ENCODE data around the gene GPR18.

GPR18 gene

DNA sequence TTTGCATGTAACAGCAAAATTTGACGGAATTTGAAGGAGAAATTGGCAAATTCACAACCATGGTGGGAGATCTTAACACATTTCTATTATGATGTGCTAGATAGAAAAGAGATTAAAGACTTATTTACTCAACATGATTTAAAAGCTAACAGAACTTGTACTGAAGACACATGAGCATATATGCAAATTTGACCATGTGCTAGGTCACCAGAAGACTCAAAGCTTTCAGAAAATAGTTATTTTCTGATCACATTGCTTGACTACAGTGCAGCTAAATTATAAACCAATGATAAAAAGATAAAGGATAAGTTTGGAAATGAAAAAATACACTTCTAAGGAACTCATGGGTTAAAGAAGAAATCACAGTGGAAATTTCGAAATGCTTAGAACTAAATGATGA is 39.9 kb upstream of the GPR18 start:
- H4K20me1 ChIP-seq (ENCODE audit: insufficient read depth, low read length), result 0 out of 2 replicates have a peak, but pooled peaks cover 3% of the 10 kb centered on the region
- no peak overlapping the region for H3K27ac ChIP-seq (ENCODE audit: low read length)
- no peaks in the 10 kb centered on the region for H3K36me3 ChIP-seq (replicated peaks; ENCODE audit: insufficient read depth, low read length)
- H2AFZ ChIP-seq (ENCODE audit: low read length), result no peak overlapping the region
- H3K4me1 ChIP-seq (ENCODE audit: low read length), result no peaks in the 10 kb centered on the region
- no peaks in the 10 kb centered on the region for H3K9me3 ChIP-seq (replicated peaks; ENCODE audit: insufficient read depth, low read length)
- no peaks in the 10 kb centered on the region for H3F3A ChIP-seq (ENCODE audit: insufficient read depth, low read length)
- H3K79me2 ChIP-seq (ENCODE audit: low read length), result no peaks in the 10 kb centered on the region
- H3K4me2 ChIP-seq (ENCODE audit: low read depth, low read length), result no peak overlapping the region
- no peak for DNase-seq
- no peak overlapping the region for H3K4me3 ChIP-seq (ENCODE audit: low read length)
- H3K9me2 ChIP-seq (replicated peaks; ENCODE audit: insufficient read depth, low read length), result no peaks in the 10 kb centered on the region
- H3K9ac ChIP-seq (ENCODE audit: low read length), result no peak overlapping the region
- TF ChIP-seq EZH2 (optimal IDR thresholded peaks at IDR 0.05; ENCODE audit: low read depth, low read length) (no peak), EZH2phosphoT487 (IDR thresholded peaks at IDR 0.05; ENCODE audit: low read length) (no peak)
- TF ChIP-seq, protein P1, sequence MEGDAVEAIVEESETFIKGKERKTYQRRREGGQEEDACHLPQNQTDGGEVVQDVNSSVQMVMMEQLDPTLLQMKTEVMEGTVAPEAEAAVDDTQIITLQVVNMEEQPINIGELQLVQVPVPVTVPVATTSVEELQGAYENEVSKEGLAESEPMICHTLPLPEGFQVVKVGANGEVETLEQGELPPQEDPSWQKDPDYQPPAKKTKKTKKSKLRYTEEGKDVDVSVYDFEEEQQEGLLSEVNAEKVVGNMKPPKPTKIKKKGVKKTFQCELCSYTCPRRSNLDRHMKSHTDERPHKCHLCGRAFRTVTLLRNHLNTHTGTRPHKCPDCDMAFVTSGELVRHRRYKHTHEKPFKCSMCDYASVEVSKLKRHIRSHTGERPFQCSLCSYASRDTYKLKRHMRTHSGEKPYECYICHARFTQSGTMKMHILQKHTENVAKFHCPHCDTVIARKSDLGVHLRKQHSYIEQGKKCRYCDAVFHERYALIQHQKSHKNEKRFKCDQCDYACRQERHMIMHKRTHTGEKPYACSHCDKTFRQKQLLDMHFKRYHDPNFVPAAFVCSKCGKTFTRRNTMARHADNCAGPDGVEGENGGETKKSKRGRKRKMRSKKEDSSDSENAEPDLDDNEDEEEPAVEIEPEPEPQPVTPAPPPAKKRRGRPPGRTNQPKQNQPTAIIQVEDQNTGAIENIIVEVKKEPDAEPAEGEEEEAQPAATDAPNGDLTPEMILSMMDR (IDR thresholded peaks at IDR 0.05; ENCODE audit: low read length), result no peak
- H3K27me3 ChIP-seq (replicated peaks; ENCODE audit: insufficient read depth, low read length), result no peaks in the 10 kb centered on the region

DNA sequence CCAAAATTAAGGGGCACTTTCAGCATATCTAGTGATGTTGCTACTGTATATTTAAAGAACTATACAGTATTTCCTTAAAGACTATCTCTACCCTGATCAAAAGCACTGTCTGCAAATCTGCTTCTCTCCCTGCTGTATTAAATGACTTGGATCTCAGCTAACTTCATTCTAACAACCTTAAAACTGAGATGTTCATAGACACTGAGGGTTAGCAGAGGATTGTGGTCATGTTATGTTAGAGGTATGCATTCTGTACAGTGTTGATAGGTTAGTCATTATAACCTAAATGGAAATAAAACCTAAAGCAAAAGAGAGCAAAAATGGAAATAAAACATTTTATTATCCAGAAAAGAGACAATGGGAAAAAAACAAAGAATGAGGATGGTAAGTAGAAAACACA is 39.2 kb upstream of the GPR18 start:
- Histone ChIP-seq H3K9me3 (replicated peaks; ENCODE audit: insufficient read depth, low read length) (no peaks in the 10 kb centered on the region), H3K4me2 (ENCODE audit: low read depth, low read length) (no peak overlapping the region), H3K9ac (ENCODE audit: low read length) (no peak overlapping the region), H3K79me2 (ENCODE audit: low read length) (no peaks in the 10 kb centered on the region), H4K20me1 (ENCODE audit: insufficient read depth, low read length) (0 out of 2 replicates have a peak, but pooled peaks cover 3% of the 10 kb centered on the region), H3F3A (ENCODE audit: insufficient read depth, low read length) (no peaks in the 10 kb centered on the region), H3K36me3 (replicated peaks; ENCODE audit: insufficient read depth, low read length) (no peaks in the 10 kb centered on the region), H3K27me3 (replicated peaks; ENCODE audit: insufficient read depth, low read length) (no peaks in the 10 kb centered on the region), H3K4me1 (ENCODE audit: low read length) (no peaks in the 10 kb centered on the region), H3K27ac (ENCODE audit: low read length) (no peak overlapping the region), H2AFZ (ENCODE audit: low read length) (no peak overlapping the region), H3K4me3 (ENCODE audit: low read length) (no peak overlapping the region), H3K9me2 (replicated peaks; ENCODE audit: insufficient read depth, low read length) (no peaks in the 10 kb centered on the region)
- TF ChIP-seq, protein P1 (IDR thresholded peaks at IDR 0.05; ENCODE audit: low read length), result no peak
- no peak for TF ChIP-seq EZH2phosphoT487 (IDR thresholded peaks at IDR 0.05; ENCODE audit: low read length)
- DNase-seq, result no peak

DNA sequence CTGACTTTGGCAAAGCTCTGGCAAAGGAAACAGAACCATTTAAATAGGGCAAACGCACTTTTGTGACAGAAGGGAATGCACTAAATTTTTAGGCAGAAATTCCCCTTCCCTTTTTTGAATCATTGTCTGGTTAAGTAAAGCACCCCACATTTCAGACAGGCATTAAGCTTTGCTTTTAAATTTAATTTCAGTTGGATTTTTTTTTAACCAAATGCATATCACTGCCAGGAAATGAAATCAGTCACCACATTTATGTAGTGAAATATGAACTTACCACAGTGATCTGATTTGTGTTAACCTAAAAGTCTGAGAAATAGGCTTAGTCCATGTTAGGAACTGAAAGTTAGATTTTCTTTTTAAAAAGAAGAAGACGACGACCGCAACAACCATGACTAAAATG is 38.2 kb upstream of the GPR18 start:
- Histone ChIP-seq H3K4me3 (ENCODE audit: low read length) (no peak overlapping the region), H3K79me2 (ENCODE audit: low read length) (no peaks in the 10 kb centered on the region), H3K4me1 (ENCODE audit: low read length) (no peaks in the 10 kb centered on the region), H4K20me1 (ENCODE audit: insufficient read depth, low read length) (0 out of 2 replicates have a peak, but pooled peaks cover 3% of the 10 kb centered on the region), H3K4me2 (ENCODE audit: low read depth, low read length) (no peak overlapping the region), H3K36me3 (replicated peaks; ENCODE audit: insufficient read depth, low read length) (no peaks in the 10 kb centered on the region), H2AFZ (ENCODE audit: low read length) (no peak overlapping the region), H3K9me2 (replicated peaks; ENCODE audit: insufficient read depth, low read length) (no peaks in the 10 kb centered on the region), H3K9ac (ENCODE audit: low read length) (no peak overlapping the region), H3K27me3 (replicated peaks; ENCODE audit: insufficient read depth, low read length) (no peaks in the 10 kb centered on the region), H3F3A (ENCODE audit: insufficient read depth, low read length) (no peaks in the 10 kb centered on the region), H3K9me3 (replicated peaks; ENCODE audit: insufficient read depth, low read length) (no peaks in the 10 kb centered on the region), H3K27ac (ENCODE audit: low read length) (no peak overlapping the region)
- no peak for DNase-seq
- TF ChIP-seq EZH2 (optimal IDR thresholded peaks at IDR 0.05; ENCODE audit: low read depth, low read length) (no peak), EZH2phosphoT487 (IDR thresholded peaks at IDR 0.05; ENCODE audit: low read length) (no peak)
- TF ChIP-seq, protein P1 (IDR thresholded peaks at IDR 0.05; ENCODE audit: low read length), result no peak
